IMR-90 (cell line): Measurements from ENCODE around the gene USP53. TPM values are rescaled to one million over a fixed set of nuclear protein-coding genes. Genes with fewer than 3 reads are reported as not detected.
A peak's percentile ranks its signal among the peaks of the same experiment; 100 is the strongest.

Experiments used
- ATAC-seq: fragments of 200-7000 bp; cut with Tn5 transposase; 2 replicates; pipeline ENCODE4 v1.9.1; 2020; ENCODE audit warnings: low read depth, mild to moderate bottlenecking, moderate library complexity
- BruUV-seq: library from RNA; stranded (reverse); fragments of 400-500 nt; replicated peaks from 2 replicates; lab custom pipeline; 2021; lab: Mats Ljungman, UMichigan
- CTCF ChIA-PET: fragments of 300-600 bp; formaldehyde crosslinking; extraction: SDS; loops from one replicate; lab custom pipeline; 2021; ENCODE audit warnings: antibody characterized with exemption; lab: Yijun Ruan, JAX
- POLR2A ChIA-PET: fragments of 300-600 bp; sonication (Branson Sonifier 250); formaldehyde crosslinking; loops from one replicate; lab custom pipeline; 2022; ENCODE audit warnings: antibody characterized with exemption; ENCODE audit not compliant: unreplicated experiment; lab: Charles Lee
- DNase-seq: peaks from one replicate; pipeline ENCODE4 v3.0.0; 2013
- H2AFZ ChIP-seq: replicated peaks from 2 replicates; pipeline ENCODE3; 2013; ENCODE audit warnings: low read length, mild to moderate bottlenecking; ENCODE audit not compliant: poor library complexity
- H2AK5ac ChIP-seq: 2 replicates; pipeline ENCODE4 v1.6.1; 2013; ENCODE audit warnings: low read depth, low read length, inconsistent platforms
- H2AK9ac ChIP-seq: replicated peaks from 2 replicates; pipeline ENCODE3; 2013; ENCODE audit warnings: mild to moderate bottlenecking, low read depth, low read length, moderate library complexity; ENCODE audit not compliant: poor library complexity
- H2BK120ac ChIP-seq: 2 replicates; pipeline ENCODE4 v1.6.1; 2013; ENCODE audit warnings: low read depth, low read length, inconsistent platforms
- H2BK15ac ChIP-seq: 3 replicates; pipeline ENCODE4 v1.6.1; 2013; ENCODE audit warnings: low read depth, low read length, inconsistent platforms
- H2BK20ac ChIP-seq: 2 replicates; pipeline ENCODE4 v1.6.1; 2013; ENCODE audit warnings: low read depth, mild to moderate bottlenecking, inconsistent platforms, low read length, moderate library complexity
- H2BK5ac ChIP-seq: 2 replicates; pipeline ENCODE4 v1.6.1; 2013; ENCODE audit warnings: mild to moderate bottlenecking, low read depth, low read length, inconsistent platforms; ENCODE audit not compliant: poor library complexity, severe bottlenecking
- H3K14ac ChIP-seq: replicated peaks from 2 replicates; pipeline ENCODE4 v1.6.1; 2013; ENCODE audit warnings: low read depth, low read length, inconsistent platforms
- H3K18ac ChIP-seq: 2 replicates; pipeline ENCODE4 v1.6.1; 2013; ENCODE audit warnings: low read depth, low read length, control low read depth
- H3K23ac ChIP-seq: 2 replicates; pipeline ENCODE4 v1.6.1; 2013; ENCODE audit warnings: low read depth, low read length, inconsistent platforms
- H3K27ac ChIP-seq: 2 replicates; pipeline ENCODE4 v1.5.1; 2013; ENCODE audit warnings: mild to moderate bottlenecking, control low read depth, low read length; ENCODE audit not compliant: insufficient read depth
- H3K27me3 ChIP-seq: 2 replicates; pipeline ENCODE4 v1.6.1; 2013; ENCODE audit warnings: low read length; ENCODE audit not compliant: control insufficient read depth, insufficient read depth
- H3K36me3 ChIP-seq: 2 replicates; pipeline ENCODE4 v1.6.1; 2013; ENCODE audit warnings: low read length, mixed read lengths; ENCODE audit not compliant: control insufficient read depth, insufficient read depth
- H3K4ac ChIP-seq: 2 replicates; pipeline ENCODE4 v1.6.1; 2013; ENCODE audit warnings: low read depth, low read length, inconsistent platforms
- H3K4me1 ChIP-seq: 2 replicates; pipeline ENCODE4 v1.6.1; 2013; ENCODE audit warnings: low read length, mixed read lengths; ENCODE audit not compliant: control insufficient read depth, insufficient read depth
- H3K4me2 ChIP-seq: 2 replicates; pipeline ENCODE4 v1.6.1; 2013; ENCODE audit warnings: low read depth, mild to moderate bottlenecking, control low read depth, low read length, moderate library complexity
- H3K4me3 ChIP-seq: 2 replicates; pipeline ENCODE4 v1.5.1; 2013; ENCODE audit warnings: low read depth, mild to moderate bottlenecking, control low read depth, low read length, moderate library complexity; ENCODE audit not compliant: insufficient read depth
- H3K56ac ChIP-seq: 2 replicates; pipeline ENCODE4 v1.6.1; 2013; ENCODE audit warnings: low read length, inconsistent platforms; ENCODE audit not compliant: insufficient read depth; ENCODE audit errors: extremely low read depth
- H3K79me1 ChIP-seq, 2 experiments: 2 replicates each; pipeline ENCODE4 v1.6.1; 2013; ENCODE audit warnings: low read length in 2 of 2, inconsistent platforms in 1 of 2, low read depth in 1 of 2
- H3K9ac ChIP-seq: 2 replicates; pipeline ENCODE4 v1.6.1; 2013; ENCODE audit warnings: low read depth, low read length, control low read depth
- H3K9me1 ChIP-seq: 2 replicates; pipeline ENCODE4 v1.6.1; 2013; ENCODE audit warnings: low read length, inconsistent platforms; ENCODE audit not compliant: insufficient read depth
- H3K9me3 ChIP-seq: 2 replicates; pipeline ENCODE4 v1.6.1; 2013; ENCODE audit warnings: low read length; ENCODE audit not compliant: control insufficient read depth, insufficient read depth
- H4K20me1 ChIP-seq: 2 replicates; pipeline ENCODE4 v1.6.1; 2013; ENCODE audit warnings: low read length, inconsistent platforms; ENCODE audit not compliant: insufficient read depth
- H4K5ac ChIP-seq: 2 replicates; pipeline ENCODE4 v1.6.1; 2013; ENCODE audit warnings: mild to moderate bottlenecking, low read depth, low read length, control low read depth
- H4K8ac ChIP-seq, 2 experiments: 2 replicates each; pipeline ENCODE4 v1.6.1; 2013; ENCODE audit warnings: low read depth in 2 of 2, low read length in 2 of 2, control low read depth in 1 of 2, inconsistent platforms in 1 of 2
- H4K91ac ChIP-seq: 2 replicates; pipeline ENCODE4 v1.6.1; 2013; ENCODE audit warnings: low read depth, low read length, inconsistent platforms; ENCODE audit not compliant: insufficient read depth
- CEBPB ChIP-seq: IDR thresholded peaks from 2 replicates; pipeline ENCODE4 v1.6.1; 2012; ENCODE audit warnings: low read depth, low read length, improper control_type of control experiment
- MAFK ChIP-seq: IDR thresholded peaks from 2 replicates; pipeline ENCODE4 v1.6.1; 2012; ENCODE audit warnings: low read depth, low read length, improper control_type of control experiment
- WGBS, 2 experiments: methylation state at CpG; one replicate each; pipeline versions ENCODE4 v1.1.5 to v1.1.7; 2013; ENCODE audit warnings: missing lambda C conversion rate in 2 of 2; ENCODE audit not compliant: insufficient read length in 1 of 2; ENCODE audit errors: extremely low coverage in 2 of 2; 5-methylcytosine and 5-hydroxymethylcytosine counted together
- dilution Hi-C: fragments of 300-500 bp; cut with HindIII; formaldehyde crosslinking; loops from one replicate; pipeline ENCODE4 v1.14.3; 2018; ENCODE audit warnings: low sequenced_read_pairs; ENCODE audit not compliant: unreplicated experiment
- in situ Hi-C: fragments of 300-500 bp; cut with MboI; formaldehyde crosslinking; loops from 3 replicates; pipeline ENCODE4 v1.14.3; 2019; ENCODE audit warnings: low sequenced_read_pairs, inconsistent platforms, mixed read lengths
- intact Hi-C: fragments of 100-400 bp; cut with micrococcal nuclease; formaldehyde crosslinking; loops from 2 replicates; pipeline ENCODE4 v1.10.0; 2022
- polyA plus RNA-seq, 3 experiments: library from polyadenylated mRNA; depleted of rRNA; stranded (reverse); fragments of >200 nt; gene quantifications; 2 replicates each; pipeline ENCODE4 v1.2.3, GENCODE V29; 2012; ENCODE audit warnings: low replicate concordance in 1 of 3
- total RNA-seq: library from RNA; depleted of rRNA; stranded (reverse); fragments of >200 nt; gene quantifications from 2 replicates; pipeline ENCODE4 v1.2.3, GENCODE V29; 2012
- TF ChIP-seq, protein P1 (sequence below): fragments of 150-350 bp; IDR thresholded peaks from 2 replicates; pipeline ENCODE4 v1.6.1; 2017; ENCODE audit warnings: mild to moderate bottlenecking, antibody characterized with exemption, low read length, low read depth

The USP53 gene
- total and polyA plus RNA-seq, 2 of the 4 experiments (the other 2 are of a cell fraction) = 11.2 to 24.0 TPM

DNA sequence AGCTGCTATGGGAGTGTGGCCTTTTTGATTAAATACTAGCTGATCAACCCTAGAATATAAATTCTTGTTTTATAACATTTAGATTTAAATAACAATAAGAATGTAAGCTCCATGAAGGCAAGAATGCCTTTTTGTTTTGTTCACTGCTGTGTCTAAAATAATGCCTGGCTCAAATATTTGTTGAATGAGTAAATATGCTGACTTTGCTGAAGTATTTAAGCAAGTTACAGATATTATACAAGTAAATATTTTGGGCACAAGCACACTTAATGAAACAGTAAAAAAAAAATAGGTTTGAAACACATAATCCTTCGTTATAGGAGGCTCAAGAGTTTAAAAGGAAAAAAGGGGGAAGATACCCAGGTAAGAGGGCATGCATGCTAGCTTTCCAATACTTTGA lies 85.3 kb downstream of the USP53 start:
- Histone ChIP-seq H2AK9ac (no peak overlapping the region), H2BK20ac (no peak overlapping the region), H4K20me1 (no peaks in the 10 kb centered on the region), H3K23ac (no peak overlapping the region; the same call in 1 of the 2 replicates), H3K4me2 (peak overlapping the region; percentile 86; the same call in 1 of the 2 replicates), H4K8ac (no peak overlapping the region), H3K4ac (no peak overlapping the region), H2BK15ac (no peak overlapping the region), H3K56ac (no peak overlapping the region), H2AFZ (no peak overlapping the region), H4K91ac (no peak overlapping the region), H3K9me1 (peaks cover 3% of the 10 kb centered on the region; the same call in 1 of the 2 replicates), H3K27me3 (no peaks in the 10 kb centered on the region), H2AK5ac (no peak overlapping the region), H3K4me1 (no peaks in the 10 kb centered on the region; the same call in 1 of the 2 replicates), H3K18ac (no peak overlapping the region), H2BK120ac (no peak overlapping the region), H3K27ac (no peak overlapping the region), H3K9me3 (0 out of 2 replicates have a peak, but pooled peaks cover 2% of the 10 kb centered on the region), H3K14ac (no peak overlapping the region), H3K36me3 (peaks cover 12% of the 10 kb centered on the region), H4K5ac (no peak overlapping the region), H3K4me3 (0 out of 2 replicates have a peak overlapping the region, but pooled peaks have one; percentile 10), H2BK5ac (no peak overlapping the region), H3K79me1 (peaks cover 5 to 38% of the 10 kb centered on the region in 2 experiments; a peak in 3 of 4 replicates), H3K9ac (no peak overlapping the region)
- TF ChIP-seq CEBPB (no peak), MAFK (peak; percentile 79)
- TF ChIP-seq, protein P1, sequence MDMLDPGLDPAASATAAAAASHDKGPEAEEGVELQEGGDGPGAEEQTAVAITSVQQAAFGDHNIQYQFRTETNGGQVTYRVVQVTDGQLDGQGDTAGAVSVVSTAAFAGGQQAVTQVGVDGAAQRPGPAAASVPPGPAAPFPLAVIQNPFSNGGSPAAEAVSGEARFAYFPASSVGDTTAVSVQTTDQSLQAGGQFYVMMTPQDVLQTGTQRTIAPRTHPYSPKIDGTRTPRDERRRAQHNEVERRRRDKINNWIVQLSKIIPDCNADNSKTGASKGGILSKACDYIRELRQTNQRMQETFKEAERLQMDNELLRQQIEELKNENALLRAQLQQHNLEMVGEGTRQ = no peak
- POLR2A ChIA-PET = interaction anchor here (0.6 kb wide), 1 partner anchor 286 kb away, joined by 5 read pairs; no protein-coding TSS in a partner anchor
- DNase-seq (no peak), ATAC-seq (no peak)
- intact Hi-C loops = no loop called here
- in situ Hi-C loops = no loop called here
- CTCF ChIA-PET = interaction anchor here (0.6 kb wide), 1 partner anchor 572 kb away, joined by 3 read pairs; no protein-coding TSS in a partner anchor
- BruUV-seq = TSS peak; percentile 82
- dilution Hi-C loops = loop anchor here (10.0 kb wide), 1 partner anchor 323 kb away; no protein-coding TSS in a partner anchor
- WGBS, 2 experiments = no CpG with 5 or more reads among the region's 1 CpG
